Heart left ventricle (tissue), 16 donors: ENCODE data around the gene C13orf42. TPM values are rescaled to one million over a fixed set of nuclear protein-coding genes. Genes with fewer than 3 reads are reported as not detected.

Source experiments
- ATAC-seq, 4 donors: fragments of 200-7000 bp; cut with Tn5 transposase; one replicate each; pipeline ENCODE4 v1.9.1; 2020 to 2022; ENCODE audit warnings: moderate library complexity in 4 of 4, mild to moderate bottlenecking in 3 of 4, moderate number of reproducible peaks in 1 of 4
- DNase-seq, 5 donors: peaks; one replicate each; pipeline ENCODE4 v3.0.0-alpha.2; 2020
- H3K27ac ChIP-seq, 12 donors: fragments of 200-600 bp; sonication (generic) in 4 of 12; one replicate each; pipeline versions ENCODE4 v1.5.0 to v1.8.0; 2016 to 2022; ENCODE audit warnings: mild to moderate bottlenecking in 2 of 12
- H3K27me3 ChIP-seq, 9 donors: fragments of 200-600 bp; sonication (generic) in 2 of 9; one replicate each; pipeline versions ENCODE4 v1.5.1 to v1.8.0; 2016 to 2022; ENCODE audit warnings: mild to moderate bottlenecking in 3 of 9
- H3K36me3 ChIP-seq, 9 donors: fragments of 200-600 bp; sonication (generic) in 2 of 9; one replicate each; pipeline versions ENCODE4 v1.5.0 to v1.8.0; 2018 to 2022; ENCODE audit warnings: mild to moderate bottlenecking in 2 of 9
- H3K4me1 ChIP-seq, 12 donors: fragments of 200-600 bp; sonication (generic) in 4 of 12; one replicate each; pipeline versions ENCODE4 v1.5.0 to v1.8.0; 2016 to 2022; ENCODE audit warnings: mild to moderate bottlenecking in 3 of 12
- H3K4me3 ChIP-seq, 12 donors: fragments of 200-600 bp; sonication (generic) in 4 of 12; one replicate each; pipeline versions ENCODE4 v1.5.0 to v1.8.0; 2017 to 2022; ENCODE audit warnings: mild to moderate bottlenecking in 9 of 12, moderate library complexity in 4 of 12
- H3K9me3 ChIP-seq, 12 donors: fragments of 200-600 bp; sonication (generic) in 4 of 12; one replicate each; pipeline versions ENCODE4 v1.5.0 to v1.8.0; 2016 to 2022; ENCODE audit warnings: mild to moderate bottlenecking in 1 of 12
- POLR2A ChIP-seq, 2 donors: fragments of 450-650 bp; IDR thresholded peaks; one replicate each; pipeline ENCODE4 v1.6.1; 2017; ENCODE audit warnings: antibody characterized with exemption in 2 of 2, mild to moderate bottlenecking in 2 of 2, moderate library complexity in 2 of 2
- WGBS, 4 donors: extraction: QIAGEN DNeasy Blood & Tissue Kit in 2 of 4; methylation state at CpG; one replicate each; pipeline versions ENCODE4 v1.1.5 to v1.1.7; 2013 to 2018; 5-methylcytosine and 5-hydroxymethylcytosine counted together
- intact Hi-C, 10 donors: fragments of 100-400 bp; cut with DNase I; formaldehyde crosslinking; loops; one replicate each; pipeline versions ENCODE4 v1.11.1 to v1.14.2; 2022
- polyA plus RNA-seq, 2 donors: library from polyadenylated mRNA; stranded (reverse); fragments of 200-250 nt; gene quantifications; one replicate each; pipeline ENCODE4 v1.2.3, GENCODE V29; 2013
- total RNA-seq, 9 donors: library from RNA; depleted of rRNA in 2 of 9; stranded (reverse); fragments of >200 nt in 2 of 9; fragmentation: NEBNext Ultra II Directional in 3 of 9; extraction: Animal tissue kit (Norgen Biotek cat#: 25700) in 3 of 9; gene quantifications; one replicate each; pipeline versions ENCODE4 v1.1.0 to v1.2.4, GENCODE V29; 2016 to 2023
- TF ChIP-seq, protein P1 (sequence below), 12 donors: fragments of 200-600 bp; sonication (generic) in 4 of 12; IDR thresholded peaks; one replicate each; pipeline versions ENCODE4 v1.5.0 to v1.8.0; 2018 to 2022; ENCODE audit warnings: antibody characterized with exemption in 12 of 12, mild to moderate bottlenecking in 5 of 12
- donor health status: ischemic (EF 13 %, LVEDD 7.1; RV severe dilation, severe dysfunction).
- donor health status: healthy with polysubstance abuse.
- donor health status: DM: no; HTN: yes; CAD: no.
- donor health status: DM: no; HTN: no; CAD: no.
- donor health status: ischemic (EF 25% LVEDD 6.9; RV normal size, moderate dysfunction).
- donor health status: ischemic (EF 25% LVEDD 5.7; RV mildly dilated, moderate dysfunction).
- donor health status: healthy.
- donor health status: DM: yes; HTN: yes; CAD: no.
- donor health status: ischemic (EF 35%, LVEDD 5.7; RV mildly dilated, moderate dysfunction).
- donor health status: nonischemic (EF 11% LVEDD 7.7; RV severe dilation, severe dysfunction).
- donor health status: DM: yes; HTN: yes; CAD: no.
- donor health status: PGD.
- donor health status: ischemic (EF 29% LVEDD 5.4; RV normal size, mild dysfunction).
- donor health status: nonischemic (EF 23%, LVEDD 6.1; RV moderate dilation, normal function).

The C13orf42 gene
- total and polyA plus RNA-seq, 11 donors = not detected

DNA sequence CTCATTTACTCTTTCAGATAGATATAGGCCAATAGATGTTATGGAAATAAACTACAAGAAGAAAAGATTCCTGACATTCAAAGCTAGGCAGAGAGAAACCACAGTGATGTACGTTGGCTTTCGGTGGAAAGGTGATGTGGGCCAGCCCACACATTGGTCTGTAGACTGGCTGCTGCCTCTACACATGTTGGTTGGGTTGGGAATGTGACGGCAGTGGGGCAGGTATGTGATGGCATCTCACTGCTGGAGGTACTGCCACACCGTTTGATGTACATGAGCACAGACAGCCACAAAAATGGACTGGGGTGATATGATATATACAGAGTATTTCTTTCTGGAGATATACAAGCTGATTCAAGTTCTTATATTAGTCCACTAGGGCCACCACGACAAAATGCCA is 69.4 kb downstream of the C13orf42 start:
- ATAC-seq (no peak), DNase-seq (no peak)
- H3K9me3 ChIP-seq = no peaks in the 10 kb centered on the region
- no peaks in the 10 kb centered on the region for H3K4me1 ChIP-seq
- TF ChIP-seq, protein P1, sequence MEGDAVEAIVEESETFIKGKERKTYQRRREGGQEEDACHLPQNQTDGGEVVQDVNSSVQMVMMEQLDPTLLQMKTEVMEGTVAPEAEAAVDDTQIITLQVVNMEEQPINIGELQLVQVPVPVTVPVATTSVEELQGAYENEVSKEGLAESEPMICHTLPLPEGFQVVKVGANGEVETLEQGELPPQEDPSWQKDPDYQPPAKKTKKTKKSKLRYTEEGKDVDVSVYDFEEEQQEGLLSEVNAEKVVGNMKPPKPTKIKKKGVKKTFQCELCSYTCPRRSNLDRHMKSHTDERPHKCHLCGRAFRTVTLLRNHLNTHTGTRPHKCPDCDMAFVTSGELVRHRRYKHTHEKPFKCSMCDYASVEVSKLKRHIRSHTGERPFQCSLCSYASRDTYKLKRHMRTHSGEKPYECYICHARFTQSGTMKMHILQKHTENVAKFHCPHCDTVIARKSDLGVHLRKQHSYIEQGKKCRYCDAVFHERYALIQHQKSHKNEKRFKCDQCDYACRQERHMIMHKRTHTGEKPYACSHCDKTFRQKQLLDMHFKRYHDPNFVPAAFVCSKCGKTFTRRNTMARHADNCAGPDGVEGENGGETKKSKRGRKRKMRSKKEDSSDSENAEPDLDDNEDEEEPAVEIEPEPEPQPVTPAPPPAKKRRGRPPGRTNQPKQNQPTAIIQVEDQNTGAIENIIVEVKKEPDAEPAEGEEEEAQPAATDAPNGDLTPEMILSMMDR (IDR thresholded peaks at IDR 0.05) = no peak
- no peak for TF ChIP-seq POLR2A (IDR thresholded peaks at IDR 0.05)
- no peak overlapping the region for H3K4me3 ChIP-seq
- H3K27me3 ChIP-seq = no peaks in the 10 kb centered on the region
- intact Hi-C loops = no loop called here
- no peak overlapping the region for H3K27ac ChIP-seq
- no peaks in the 10 kb centered on the region for H3K36me3 ChIP-seq
- WGBS, 4 donors = 74 to 78% (median 76%) methylated on average over 5 of the region's 5 CpGs

DNA sequence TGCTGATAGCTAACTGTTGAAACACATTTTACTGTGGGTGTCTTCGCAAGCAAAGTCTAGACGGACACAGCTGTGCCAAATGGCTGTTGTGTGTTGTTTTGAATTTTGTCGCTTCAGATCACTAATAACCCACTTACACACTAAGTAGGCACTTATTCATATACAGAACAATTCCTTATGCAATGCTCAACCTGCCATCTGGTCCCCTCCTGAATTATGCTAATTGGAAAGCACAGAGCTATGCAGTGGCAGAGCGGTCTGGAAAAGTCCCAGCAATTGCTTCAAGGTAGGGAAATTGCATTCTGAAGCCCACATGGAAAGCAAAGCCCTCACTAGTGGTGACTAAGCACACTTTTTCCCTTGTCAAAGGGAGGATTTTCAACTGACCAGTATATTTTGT is 69.9 kb downstream of the C13orf42 start:
- intact Hi-C loops = no loop called here
- H3K27ac ChIP-seq = no peak overlapping the region
- H3K9me3 ChIP-seq = no peaks in the 10 kb centered on the region
- no peaks in the 10 kb centered on the region for H3K36me3 ChIP-seq
- 95 to 99% (median 96%) methylated on average over 4 of the region's 4 CpGs for WGBS, 4 donors
- H3K4me1 ChIP-seq = no peaks in the 10 kb centered on the region
- H3K27me3 ChIP-seq = no peaks in the 10 kb centered on the region
- DNase-seq (no peak), ATAC-seq (no peak)
- no peak overlapping the region for H3K4me3 ChIP-seq
- TF ChIP-seq POLR2A (IDR thresholded peaks at IDR 0.05) = no peak
- TF ChIP-seq, protein P1 (IDR thresholded peaks at IDR 0.05) = no peak

DNA sequence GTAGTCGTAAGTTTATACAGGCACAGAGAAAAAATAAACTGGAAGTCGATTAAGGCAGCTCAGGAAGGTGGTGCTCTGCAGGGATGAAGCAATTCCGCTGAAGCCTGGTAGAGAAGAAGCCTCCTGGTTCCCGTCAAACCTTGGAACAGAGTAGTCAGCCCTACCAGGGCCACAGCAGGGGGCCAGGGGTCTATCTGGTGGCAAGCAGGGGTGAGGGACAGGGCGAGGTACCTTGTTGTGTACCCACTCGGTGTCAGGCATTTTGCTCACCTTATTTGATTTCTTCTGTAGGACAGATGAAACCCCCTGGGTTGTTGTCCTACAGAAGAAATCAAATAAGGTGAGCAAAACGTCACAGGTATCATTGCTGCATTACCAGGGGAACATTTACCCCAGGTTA is 70.6 kb downstream of the C13orf42 start:
- TF ChIP-seq, protein P1 (IDR thresholded peaks at IDR 0.05) = no peak
- no peak for TF ChIP-seq POLR2A (IDR thresholded peaks at IDR 0.05)
- Histone ChIP-seq H3K27me3 (no peaks in the 10 kb centered on the region), H3K4me1 (no peaks in the 10 kb centered on the region), H3K4me3 (no peak overlapping the region), H3K9me3 (no peaks in the 10 kb centered on the region), H3K36me3 (no peaks in the 10 kb centered on the region), H3K27ac (no peak overlapping the region)
- ATAC-seq (no peak), DNase-seq (no peak)
- intact Hi-C loops = no loop called here
- 70 to 79% (median 78%) methylated on average over 7 of the region's 7 CpGs for WGBS, 4 donors

DNA sequence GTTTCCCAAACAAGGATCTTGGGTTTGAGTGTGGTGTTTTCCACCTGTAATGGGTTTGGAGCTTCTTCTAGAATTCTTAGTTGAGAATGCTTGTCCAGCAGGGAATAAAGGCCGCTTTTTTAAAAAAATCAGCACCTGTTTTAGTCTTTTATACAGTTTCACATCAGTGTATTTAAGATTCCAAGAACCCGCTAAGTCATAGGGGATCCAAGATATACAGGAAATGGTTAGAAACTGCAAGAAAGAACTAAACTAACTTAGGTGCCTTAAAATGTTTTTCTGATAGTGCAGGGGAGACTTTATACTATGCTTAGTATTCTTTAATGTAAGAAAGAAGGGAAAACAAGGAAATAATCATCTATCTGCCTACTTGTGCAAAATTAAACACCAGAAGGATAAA is 74.7 kb downstream of the C13orf42 start:
- intact Hi-C loops = no loop called here
- ATAC-seq (no peak), DNase-seq (no peak)
- no peak for TF ChIP-seq POLR2A (IDR thresholded peaks at IDR 0.05)
- TF ChIP-seq, protein P1 (IDR thresholded peaks at IDR 0.05) = no peak
- no peaks in the 10 kb centered on the region for H3K9me3 ChIP-seq
- no peak overlapping the region for H3K27ac ChIP-seq
- peaks cover 0 to 10% (median 0%) of the 10 kb centered on the region in 12 donors for H3K4me1 ChIP-seq
- no peaks in the 10 kb centered on the region for H3K36me3 ChIP-seq
- WGBS, 4 donors = 55 to 78% (median 70%) methylated on average over 2 of the region's 2 CpGs
- no peak overlapping the region for H3K4me3 ChIP-seq
- H3K27me3 ChIP-seq = no peaks in the 10 kb centered on the region
